Activated CD4-positive, alpha-beta T cell treated with anti-CD3 and anti-CD28 coated beads, Interleukin-2, amount 50 U/mL, for 16 hours (primary cell): Measurements from ENCODE around the gene MEIKIN.
"Not testable (repeated sequence)": the region's sequence is repeated elsewhere in the genome, so short reads cannot be mapped to it uniquely, and the experiment has no call there.

Experiments used
- DNase-seq: peaks from one replicate; pipeline ENCODE4 v3.0.0-alpha.2; 2020

Gene MEIKIN

GRCh38 chr5:131796793-131797693, 148.4 kb downstream of the MEIKIN start, which contains the start of gene FNIP1:
TSS of gene FNIP1 (minus strand) at chr5:131797017. CDS start at chr5:131796921, 96 bp downstream.
- DNase-seq = peak; percentile 98

DNA sequence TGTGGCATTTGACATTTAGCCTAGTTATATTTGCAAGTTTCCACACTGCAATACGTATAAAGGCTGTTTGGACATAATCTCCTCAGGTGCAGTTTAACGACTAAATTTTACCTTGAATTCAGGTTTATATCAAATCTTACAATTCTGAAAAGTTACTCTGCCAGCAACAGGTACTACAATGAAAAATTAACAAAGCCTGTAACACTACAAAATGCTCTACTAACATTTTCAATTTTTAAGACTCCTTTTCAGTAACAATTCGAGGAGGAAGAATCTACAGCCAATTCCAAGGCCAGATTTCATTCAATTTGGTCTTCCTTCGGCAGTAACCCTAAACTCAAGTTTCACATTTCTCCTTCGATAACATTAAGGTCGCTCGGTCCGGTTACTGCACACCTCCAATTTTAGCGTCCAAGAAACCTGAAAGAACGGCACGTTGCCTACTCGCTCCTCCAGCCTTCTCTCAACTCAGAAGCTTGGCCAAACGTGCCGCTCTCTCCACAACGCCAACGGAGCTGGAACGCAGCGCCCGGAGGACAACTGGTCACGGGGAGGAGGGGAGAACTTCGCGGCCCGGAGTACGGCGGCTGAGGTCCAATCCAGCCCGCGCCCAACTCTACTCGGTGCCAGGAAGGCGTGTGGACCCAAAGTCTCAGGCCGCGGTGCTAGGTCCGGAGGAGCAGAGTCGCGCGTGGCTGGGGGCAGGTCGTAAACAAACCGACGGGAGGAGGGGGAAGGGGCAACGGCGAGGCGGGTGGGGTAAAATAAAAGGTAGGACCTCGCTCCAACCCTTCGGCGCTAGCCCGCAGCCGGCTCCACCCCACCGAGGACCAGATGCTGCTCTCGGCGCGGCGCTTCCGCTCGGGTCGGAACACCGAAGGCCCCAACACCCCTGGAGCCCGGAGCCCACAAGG, 149.3 kb downstream of the MEIKIN start:
- DNase-seq = peak; percentile 30

DNA sequence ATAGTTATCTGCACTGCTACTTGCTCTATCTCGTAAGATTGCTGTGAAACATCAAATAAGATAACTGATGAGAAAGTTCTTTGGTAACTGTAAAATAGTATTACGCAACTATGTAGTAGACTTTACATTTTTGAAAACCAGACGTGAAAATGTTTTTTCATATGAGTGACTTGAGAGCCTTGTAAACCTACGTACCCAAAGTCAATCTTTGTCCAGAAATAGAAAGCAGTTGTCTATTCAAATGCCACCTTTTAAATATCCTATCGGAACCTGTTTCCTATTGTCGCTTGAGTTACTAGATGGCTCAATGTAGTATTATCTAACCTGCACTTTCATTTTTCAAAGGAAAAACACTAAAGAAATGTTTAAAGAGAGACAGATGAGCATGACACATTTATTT, 150.2 kb downstream of the MEIKIN start:
- DNase-seq = no peak

GRCh38 chr5:131794586-131794985, 150.9 kb downstream of the MEIKIN start:
- no peak for DNase-seq

- no peak for DNase-seq
These were observed 152.6 kb downstream of the MEIKIN start for GRCh38 chr5:131792896-131793295.

GRCh38 chr5:131791866-131792265, 153.6 kb downstream of the MEIKIN start:
- DNase-seq = no peak

DNA sequence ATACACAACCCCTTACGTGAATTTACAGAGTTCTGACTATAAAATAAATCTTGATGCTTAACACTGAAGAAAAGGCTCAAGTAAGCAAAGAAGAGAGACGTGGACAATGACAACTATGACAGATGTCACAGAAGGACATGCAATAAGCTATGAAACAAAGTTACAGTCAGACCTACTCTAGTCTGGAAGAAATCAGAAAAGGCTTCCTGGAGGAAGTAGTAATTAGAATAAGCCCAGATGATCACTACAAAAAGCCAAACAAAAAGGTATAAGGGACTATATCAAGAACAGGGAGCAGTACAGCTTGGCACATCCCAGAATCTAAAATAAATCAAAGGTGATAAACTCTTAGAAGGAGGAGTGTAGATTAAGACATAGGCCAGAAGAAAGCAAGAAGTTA, 154.9 kb downstream of the MEIKIN start:
- no peak for DNase-seq

DNA sequence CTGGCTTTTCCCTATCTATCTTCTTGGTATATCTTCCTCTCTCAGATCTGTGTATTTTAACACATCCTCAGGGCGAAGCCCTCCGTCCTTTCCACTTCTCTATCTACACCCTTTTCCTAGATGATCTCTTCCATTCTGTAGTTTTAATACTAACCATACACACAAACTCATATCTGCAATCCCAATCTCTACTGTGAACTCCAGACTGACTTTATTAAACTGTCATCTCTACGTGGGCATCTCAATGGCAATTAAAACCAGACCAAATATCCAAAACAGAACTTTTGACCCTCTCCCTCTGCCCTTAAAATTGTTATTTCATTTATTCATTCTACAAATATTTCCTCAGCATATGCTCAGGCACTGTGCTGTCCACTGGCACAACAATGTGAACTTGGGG, 155.7 kb downstream of the MEIKIN start:
- DNase-seq = no peak

GRCh38 chr5:131787736-131788135, 157.7 kb downstream of the MEIKIN start:
- DNase-seq = no peak

DNA sequence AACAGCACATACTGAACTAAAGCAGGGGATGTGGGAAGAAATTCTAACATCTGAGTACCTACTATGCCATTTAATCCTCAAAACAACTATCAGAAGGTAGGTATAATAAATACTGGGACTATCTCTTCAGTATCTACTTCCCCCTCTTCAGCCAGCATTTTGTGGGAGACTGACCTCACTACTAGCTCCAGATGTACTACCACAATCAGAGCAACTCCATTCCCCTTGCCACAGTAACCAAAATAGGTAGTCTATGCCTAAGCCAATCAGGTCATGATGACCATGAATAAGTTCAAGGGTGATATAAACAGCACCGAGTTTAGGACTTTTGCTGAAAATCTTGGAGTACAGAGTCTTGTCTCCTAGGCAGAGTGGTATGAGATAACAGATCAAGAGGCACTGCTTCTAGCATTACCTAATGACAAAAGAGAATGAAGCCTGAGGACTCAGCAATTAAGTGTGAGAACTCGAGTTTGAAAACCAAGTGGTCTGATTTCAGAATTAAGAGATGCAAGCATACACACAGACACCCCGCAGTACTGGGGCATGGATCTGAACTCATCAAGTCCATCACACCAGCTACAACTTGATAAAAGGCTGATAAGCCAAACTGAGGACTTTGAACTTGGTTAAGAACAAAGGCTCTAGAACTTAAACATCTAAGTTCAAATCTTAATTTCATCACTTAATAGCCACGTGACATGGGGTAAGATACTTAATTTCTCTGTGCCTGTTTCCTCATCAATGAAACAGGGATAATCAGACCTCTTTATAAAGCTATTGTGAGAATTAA, 158.4 kb downstream of the MEIKIN start:
- no peak for DNase-seq

- no peak for DNase-seq
These were observed 159.4 kb downstream of the MEIKIN start for GRCh38 chr5:131786036-131786435.

DNA sequence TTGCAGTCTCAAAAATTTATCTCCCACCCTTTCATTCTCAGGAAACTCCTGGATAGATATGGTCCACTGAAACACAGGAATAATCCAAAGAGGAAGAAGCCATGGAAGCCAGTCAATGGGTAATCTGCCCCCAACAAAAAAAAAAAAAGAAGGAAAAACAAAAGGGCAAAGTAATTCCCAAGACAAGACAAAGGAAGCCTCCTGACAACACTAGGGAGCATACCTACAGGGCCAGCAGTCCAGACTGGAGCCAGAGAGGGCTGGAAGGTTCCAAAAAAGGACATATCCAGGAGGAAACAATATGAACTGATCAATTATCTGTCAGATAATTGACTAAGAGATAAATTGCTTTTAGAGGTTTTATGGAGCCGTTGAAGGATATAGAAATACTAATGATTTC, 161.6 kb downstream of the MEIKIN start:
- no peak for DNase-seq

- no peak for DNase-seq
These were observed 162.1 kb downstream of the MEIKIN start for GRCh38 chr5:131783357-131783756.

DNA sequence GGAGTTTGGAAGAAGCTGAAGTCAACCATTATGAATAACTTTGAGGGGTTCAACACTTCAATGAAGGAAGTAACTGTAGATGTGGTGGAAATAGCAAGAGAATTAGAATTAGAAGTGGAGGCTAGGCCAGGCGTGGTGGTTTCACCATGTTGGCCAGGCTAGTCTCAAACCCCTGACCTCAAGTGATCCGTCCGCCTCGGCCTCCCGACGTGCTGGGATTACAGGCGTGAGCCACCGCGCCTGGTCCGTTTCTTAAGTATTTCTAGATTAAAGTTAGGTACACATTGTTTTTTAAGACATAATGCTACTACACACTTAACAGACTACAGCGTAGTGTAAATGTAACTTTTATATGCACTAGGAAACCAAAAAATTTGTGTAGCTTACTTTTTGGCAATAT, 162.7 kb downstream of the MEIKIN start:
- no peak for DNase-seq

DNA sequence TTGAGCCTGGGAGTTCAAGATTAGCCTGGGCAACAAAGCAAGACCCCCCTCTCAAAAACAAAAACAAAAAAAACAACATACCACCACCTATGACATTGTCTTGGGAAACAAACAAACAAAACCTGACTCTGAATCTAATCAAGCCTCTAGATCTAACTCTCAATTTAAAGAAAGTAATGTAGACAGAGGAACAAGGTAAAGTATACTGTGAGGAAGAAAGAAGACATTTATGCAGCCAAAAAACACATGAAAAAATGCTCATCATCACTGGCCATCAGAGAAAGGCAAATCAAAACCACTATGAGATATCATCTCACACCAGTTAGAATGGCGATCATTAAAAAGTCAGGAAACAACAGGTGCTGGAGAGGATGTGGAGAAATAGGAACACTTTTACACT, 167.3 kb downstream of the MEIKIN start:
- DNase-seq = not testable (repeated sequence)

- no peak for DNase-seq
These were observed 169.0 kb downstream of the MEIKIN start for GRCh38 chr5:131776450-131776849.

DNA sequence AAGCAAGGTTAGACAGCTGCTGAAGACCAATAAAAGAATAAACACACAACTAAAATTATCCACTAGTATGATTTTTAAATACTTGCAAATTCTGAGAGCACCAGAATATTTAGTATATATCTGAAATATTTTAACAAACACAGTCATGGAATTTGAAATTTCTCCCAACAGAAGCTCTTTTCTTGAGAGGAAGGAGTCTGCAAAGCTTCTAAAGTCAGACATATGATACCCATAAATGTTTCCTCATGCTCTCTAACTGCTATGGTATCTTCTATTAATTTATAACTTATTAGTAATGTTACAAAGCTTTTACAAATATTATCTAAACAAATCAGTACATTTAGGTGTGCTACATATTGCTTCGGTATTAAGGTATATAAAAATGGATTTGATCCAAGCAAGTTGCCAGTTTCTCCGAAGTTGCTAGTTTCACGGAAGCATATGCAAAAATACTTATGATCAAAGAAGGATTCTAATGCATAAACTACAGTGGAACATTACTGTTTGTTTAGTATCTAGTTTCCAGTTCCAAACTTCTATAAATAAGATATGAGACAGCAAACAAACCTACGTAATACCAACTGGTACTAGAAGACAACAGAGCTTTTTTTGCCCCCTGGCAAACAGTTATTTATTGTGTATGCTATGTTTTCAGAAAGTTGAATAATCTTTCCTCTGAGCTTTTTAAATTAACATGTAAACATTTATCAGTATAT, 170.7 kb downstream of the MEIKIN start:
- no peak for DNase-seq

- no peak for DNase-seq
These were observed 171.7 kb downstream of the MEIKIN start for GRCh38 chr5:131773805-131774204.

GRCh38 chr5:131771692-131772091, 173.8 kb downstream of the MEIKIN start:
- DNase-seq = no peak

DNA sequence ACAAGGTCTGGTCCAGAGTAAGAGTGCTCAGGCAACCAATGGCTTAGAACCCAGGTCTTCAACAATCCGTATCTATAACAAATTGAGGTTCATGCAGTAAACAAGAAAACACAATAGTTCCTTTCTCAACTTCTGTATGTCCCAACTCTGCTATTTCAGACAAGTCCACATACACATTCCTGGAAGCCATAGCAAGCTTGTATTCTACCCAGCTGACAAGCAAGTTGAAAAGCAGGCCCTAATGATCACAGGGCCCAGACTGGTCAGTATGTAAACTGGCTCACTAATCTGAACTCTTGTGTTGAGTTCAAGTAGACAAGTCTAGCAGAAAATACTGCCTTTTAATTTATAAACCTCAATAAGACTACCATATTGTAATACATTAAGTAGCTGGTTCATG, 175.5 kb downstream of the MEIKIN start:
- no peak for DNase-seq

DNA sequence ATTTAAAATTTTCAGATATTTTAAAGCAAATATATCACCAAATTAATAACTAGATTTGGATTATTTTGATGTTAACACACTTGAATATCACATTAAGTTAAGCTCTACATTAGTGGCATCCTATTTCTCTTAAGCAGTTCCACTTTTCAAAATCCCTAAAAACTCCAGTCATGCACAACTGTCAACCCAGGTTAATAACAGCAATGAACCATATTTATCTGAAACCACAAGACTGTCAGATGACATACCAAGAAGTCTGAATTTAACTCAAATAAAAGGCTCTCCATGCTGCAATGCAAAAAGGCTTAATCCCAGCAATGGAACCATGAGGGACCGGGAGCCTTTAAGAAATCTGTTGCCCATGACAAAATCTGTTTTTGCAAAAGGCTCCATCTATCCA, 176.1 kb downstream of the MEIKIN start:
- DNase-seq = no peak

DNA sequence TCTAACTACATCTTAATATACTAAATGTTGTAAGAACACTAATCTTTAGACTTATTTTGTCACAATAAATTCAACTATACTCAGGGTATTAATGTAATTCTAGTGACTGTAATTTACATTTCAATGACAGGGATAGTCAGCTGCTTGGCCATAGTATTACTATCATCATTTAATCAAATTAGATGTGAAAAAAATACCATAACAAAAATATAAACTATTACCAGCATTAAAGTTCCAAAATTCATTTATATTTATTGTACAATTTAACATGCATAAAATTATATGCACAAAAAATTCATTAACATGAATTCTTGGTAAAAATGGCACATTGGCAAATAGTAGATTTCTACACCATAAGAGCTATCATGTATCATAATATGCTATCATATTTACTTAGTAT, 177.6 kb downstream of the MEIKIN start:
- DNase-seq = no peak
